Measurements from ENCODE around the gene MIGA2. TPM values are rescaled to one million over a fixed set of nuclear protein-coding genes. Genes with fewer than 3 reads are reported as not detected.
"Not testable (repeated sequence)": the region's sequence is repeated elsewhere in the genome, so short reads cannot be mapped to it uniquely, and the experiment has no call there.

The MIGA2 gene
- total RNA-seq, 1 experiment from 2014 or later: 23.3 TPM

GRCh38 chr9:129011170-129011569 is 25.3 kb upstream of the MIGA2 start:
- DNase-seq (ENCODE audit: low read depth): no peak

DNA sequence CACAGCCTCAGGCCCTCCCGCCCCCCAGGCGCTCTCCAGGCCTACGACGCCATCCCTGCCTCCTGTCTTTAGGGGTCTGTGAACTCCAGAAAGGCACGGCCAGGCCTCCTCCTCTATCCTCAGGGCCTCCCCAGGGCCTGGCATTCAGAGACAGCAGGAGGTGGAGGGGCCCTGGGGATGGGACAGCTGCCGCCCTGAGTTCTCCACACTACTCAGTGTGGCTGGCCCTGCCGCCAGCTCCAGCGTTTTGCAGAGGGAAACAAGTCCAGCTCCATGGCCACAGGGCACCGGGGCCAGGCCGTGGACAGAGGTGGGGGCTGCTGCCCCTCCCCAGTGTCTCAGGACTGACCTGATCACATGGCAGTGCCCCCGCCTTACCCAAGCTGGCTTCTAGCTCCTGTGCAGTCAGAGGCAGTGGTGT is 24.7 kb upstream of the MIGA2 start:
- no peak for DNase-seq (ENCODE audit: low read depth)

DNA sequence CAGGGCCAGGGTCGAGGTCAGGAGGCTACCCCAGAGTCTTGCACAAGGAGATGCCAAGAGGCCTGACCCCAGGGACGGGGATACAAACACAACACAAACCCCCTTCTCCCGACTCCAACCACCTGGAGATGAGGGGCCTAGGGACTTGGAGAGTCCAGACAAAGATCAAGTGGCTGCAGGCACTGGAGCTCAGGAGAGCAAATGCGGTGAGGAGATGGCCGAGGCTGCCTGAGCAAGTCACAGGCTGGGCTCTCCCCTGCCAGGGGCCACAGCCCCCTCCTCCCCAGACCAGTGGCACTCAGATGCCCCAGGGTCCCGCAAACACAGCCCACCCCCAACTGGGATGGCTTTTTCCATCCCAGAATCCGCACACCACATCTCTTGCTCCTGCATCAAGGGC is 24.1 kb upstream of the MIGA2 start:
- no peak for DNase-seq (ENCODE audit: low read depth)

DNA sequence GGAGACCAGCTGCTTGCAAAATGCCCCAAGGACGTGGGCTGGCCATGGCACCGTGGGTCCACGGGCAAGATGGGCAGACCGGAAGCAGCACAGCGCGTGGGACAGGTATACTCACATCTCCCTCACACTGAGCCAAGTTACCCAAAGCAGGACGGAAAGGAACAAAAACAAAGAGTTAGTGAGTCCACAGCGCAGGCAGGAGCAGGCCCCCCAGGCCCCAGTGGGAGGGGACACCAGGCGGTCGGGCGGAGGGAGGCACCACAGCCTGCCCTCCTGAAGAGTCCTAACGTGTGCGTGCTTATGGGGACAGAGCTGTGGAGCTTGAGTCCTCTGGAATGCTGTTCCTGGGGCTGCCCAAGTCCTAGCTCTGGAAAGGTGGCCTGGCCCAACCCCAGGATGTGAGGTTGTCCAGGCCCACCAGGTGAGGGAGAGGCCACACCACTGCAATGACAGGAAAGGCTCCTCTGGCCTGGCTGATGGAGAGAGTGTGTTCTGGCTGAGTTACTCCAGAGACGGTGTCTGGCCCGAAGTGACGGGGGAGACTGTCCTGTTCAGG is 23.5 kb upstream of the MIGA2 start:
- no peak for DNase-seq (ENCODE audit: low read depth)

- no peak for DNase-seq (ENCODE audit: low read depth)
These were observed 22.8 kb upstream of the MIGA2 start for GRCh38 chr9:129013674-129014073.

GRCh38 chr9:129014124-129014523 is 22.3 kb upstream of the MIGA2 start:
- DNase-seq (ENCODE audit: low read depth): no peak

DNA sequence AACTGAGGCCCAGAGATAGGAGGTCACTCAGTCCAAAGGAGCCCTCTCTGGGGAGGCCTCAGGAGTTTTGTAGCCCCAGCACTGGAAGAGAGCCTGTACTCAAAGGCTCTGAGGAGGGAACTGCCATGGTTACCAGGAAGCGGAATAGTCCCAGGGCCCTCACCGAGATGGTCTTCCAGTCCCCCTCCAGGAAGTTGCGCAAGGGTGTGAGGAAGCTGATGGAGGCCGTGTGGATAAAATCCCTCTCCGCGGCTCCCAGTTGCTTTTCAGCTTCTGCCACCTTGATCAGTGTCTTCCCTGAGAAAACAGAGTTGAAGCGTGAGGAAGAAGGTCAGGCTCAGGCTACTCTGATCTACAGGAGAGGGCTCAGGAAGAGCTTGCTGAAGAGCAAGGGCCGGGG is 21.8 kb upstream of the MIGA2 start:
- DNase-seq (ENCODE audit: low read depth): no peak

DNA sequence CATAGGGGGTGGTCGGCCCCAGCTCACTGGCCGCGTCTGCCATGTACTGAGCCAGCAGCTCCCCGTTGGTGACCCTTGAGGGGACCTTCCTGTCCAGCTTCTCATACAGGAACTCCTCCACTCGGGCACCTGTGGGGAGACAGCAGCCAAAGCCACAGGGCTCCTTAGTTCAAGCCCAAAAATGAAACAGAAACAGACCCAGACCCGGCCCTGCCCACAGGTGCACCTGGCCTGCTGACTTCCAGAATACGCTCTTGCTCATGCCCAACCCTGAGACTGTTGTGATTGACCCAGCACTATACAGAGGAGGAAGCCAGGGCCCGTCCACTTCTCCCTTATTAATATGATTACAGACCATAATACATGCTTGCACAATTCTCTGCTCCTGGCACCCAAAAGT is 15.3 kb upstream of the MIGA2 start:
- no peak for DNase-seq (ENCODE audit: low read depth)

- no peak for DNase-seq (ENCODE audit: low read depth)
These were observed 14.4 kb upstream of the MIGA2 start for GRCh38 chr9:129022037-129022436.

DNA sequence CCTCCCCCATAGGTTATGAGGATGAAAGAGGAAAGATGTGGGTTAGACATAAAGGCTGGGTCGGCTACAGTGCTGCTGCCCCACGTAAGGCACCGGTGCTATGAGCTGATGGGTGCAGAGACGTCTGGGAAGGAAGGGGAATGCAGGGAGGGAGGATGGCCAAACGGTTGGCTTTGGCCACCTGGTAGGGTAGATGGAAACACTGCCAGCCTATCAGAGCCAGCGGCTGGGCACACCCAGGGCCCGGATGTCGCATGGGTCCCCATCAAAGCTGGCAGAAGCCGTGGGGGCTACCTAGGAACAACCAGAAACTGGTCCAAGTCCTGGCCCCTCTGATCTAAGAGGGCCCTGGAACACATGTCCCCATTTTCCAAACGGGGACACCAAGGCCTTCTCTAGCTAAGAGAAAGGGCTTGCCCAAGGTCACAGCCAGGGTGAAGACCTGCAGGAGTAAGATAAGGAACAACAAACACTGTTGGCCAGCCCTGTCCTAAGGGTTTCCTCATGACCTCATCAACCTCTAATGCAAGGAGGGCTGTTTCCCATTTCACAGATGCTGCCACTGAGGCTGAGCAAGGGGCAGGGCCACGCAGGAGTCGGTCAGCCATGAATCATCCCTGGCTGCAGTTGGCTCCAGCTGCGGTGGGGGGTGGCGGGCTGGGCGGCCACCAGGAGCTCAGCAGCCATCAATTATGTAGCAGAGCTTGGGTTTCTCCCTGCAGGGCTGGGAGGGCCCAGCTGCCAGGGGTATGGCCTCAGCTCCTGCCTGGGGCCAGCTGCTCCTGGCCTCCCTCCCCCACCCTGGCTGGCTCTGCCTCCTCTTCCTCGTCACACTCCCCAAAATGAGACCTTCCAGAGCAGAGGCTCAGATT is 13.2 kb upstream of the MIGA2 start:
- DNase-seq (ENCODE audit: low read depth): peak; percentile 83

- no peak for DNase-seq (ENCODE audit: low read depth)
These were observed 12.6 kb upstream of the MIGA2 start for GRCh38 chr9:129023908-129024233.

GRCh38 chr9:129026442-129027223 is 9.8 kb upstream of the MIGA2 start:
- peak; percentile 26 for DNase-seq (ENCODE audit: low read depth)

GRCh38 chr9:129027224-129027684 is 9.2 kb upstream of the MIGA2 start:
- DNase-seq (ENCODE audit: low read depth): no peak

GRCh38 chr9:129027685-129028191 is 8.7 kb upstream of the MIGA2 start:
- DNase-seq (ENCODE audit: low read depth): peak; percentile 65

DNA sequence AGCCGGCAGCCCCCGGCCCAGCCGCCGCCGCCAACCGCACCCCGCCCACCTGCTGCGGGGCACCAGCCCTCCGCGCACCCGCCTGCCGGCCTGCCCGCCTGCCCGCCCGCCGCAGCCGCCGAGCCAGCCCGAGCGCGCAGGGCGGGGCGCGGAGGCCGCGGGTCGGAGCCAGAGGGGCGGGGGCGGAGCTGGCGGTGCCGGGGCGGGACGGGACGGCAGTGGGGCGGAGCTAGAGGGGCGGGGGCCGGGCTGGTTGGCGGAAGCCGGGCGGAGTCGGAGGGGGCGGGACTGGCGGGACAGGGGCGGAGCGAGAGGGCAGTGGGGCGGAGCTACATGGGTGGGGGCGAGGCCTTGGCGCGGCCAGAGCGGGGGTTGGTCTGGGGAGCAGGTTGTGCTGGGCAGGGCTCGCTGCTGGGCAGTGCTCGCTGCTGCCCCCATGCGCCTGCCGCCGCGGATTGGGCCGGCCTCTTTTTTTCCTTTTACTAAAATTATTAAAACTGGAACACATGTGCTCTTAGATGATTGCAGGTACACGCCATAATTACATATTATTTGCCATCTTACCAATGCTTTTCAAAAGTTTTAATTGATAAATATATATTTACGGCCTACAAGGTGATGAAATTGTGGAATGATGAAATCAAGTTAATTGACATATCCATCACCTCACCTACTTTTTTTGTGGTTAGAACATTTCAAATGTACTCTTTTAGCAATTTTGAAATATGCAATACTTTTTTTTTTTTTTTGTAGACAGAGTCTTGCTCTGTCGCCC is 8.0 kb upstream of the MIGA2 start, which contains the start of gene SH3GLB2:
SH3GLB2 (minus strand) TSS at position 140 of the 775 bp plus-strand sequence. CDS start 177 bp downstream, outside the sequence.
- DNase-seq (ENCODE audit: low read depth): peak; percentile 81

GRCh38 chr9:129030191-129030590 is 6.2 kb upstream of the MIGA2 start:
- DNase-seq (ENCODE audit: low read depth): no peak

- no peak for DNase-seq (ENCODE audit: low read depth)
These were observed 4.9 kb upstream of the MIGA2 start for GRCh38 chr9:129031514-129031913.

- no peak for DNase-seq (ENCODE audit: low read depth)
These were observed 3.8 kb upstream of the MIGA2 start for GRCh38 chr9:129032541-129033159.

DNA sequence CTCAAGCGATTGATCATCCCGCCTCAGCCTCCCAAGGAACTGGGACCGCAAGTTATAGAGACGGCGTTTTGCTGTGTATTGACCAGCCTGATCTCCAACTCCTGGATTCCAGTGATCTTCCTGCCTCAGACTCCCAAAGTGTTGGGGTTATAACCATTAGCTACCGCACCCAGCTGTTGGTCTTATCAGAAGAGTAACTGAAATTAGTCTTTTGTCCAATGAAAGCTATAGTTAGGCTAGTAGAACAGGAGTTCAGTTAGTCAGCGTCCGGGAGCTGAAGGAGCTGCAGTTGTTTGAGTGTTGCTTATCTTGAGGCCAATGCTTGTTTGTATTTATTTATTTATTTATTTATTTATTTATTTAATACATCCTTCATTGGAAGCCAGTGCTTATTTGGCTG is 3.2 kb upstream of the MIGA2 start:
- DNase-seq (ENCODE audit: low read depth): no peak

DNA sequence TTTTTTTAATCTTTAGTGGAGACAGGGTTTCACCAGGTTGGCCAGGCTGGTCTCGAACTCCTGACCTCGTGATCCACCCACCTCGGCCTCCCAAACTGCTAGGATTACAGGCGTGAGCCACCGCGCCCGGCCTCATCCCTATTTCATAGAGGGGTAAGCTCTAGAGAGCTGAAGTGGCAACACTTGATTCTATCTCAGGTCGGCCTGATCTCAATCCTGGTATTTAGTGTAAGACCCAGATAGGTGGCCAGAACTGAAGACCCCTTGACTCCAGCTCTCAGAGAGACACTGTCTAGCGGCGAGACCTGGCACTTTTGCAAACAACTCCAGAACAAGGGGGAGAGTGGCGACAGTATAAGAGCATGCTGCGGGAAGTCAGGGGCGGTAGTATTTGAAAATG is 588 bp upstream of the MIGA2 start:
- not testable (repeated sequence) for DNase-seq (ENCODE audit: low read depth)

Data from M059J (cell line).